Fibroblast of mammary gland (primary cell): ENCODE results near the gene GAS6.
A peak's percentile ranks its signal among the peaks of the same experiment; 100 is the strongest.
"Not testable (repeated sequence)": the region's sequence is repeated elsewhere in the genome, so short reads cannot be mapped to it uniquely, and the experiment has no call there.

Experiments
- DNase-seq: peaks from one replicate; pipeline ENCODE4 v3.0.0-alpha.2; 2010; ENCODE audit warnings: low read depth
- H3K4me3 ChIP-seq: 2 replicates; pipeline ENCODE4 v1.5.1; 2011; ENCODE audit warnings: low read depth, mild to moderate bottlenecking, low read length, moderate library complexity; ENCODE audit not compliant: control insufficient read depth
- CTCF ChIP-seq: conservative IDR thresholded peaks from 2 replicates; pipeline ENCODE4 v1.5.1; 2011; ENCODE audit warnings: low read depth, low read length, inconsistent platforms; ENCODE audit not compliant: control insufficient read depth, insufficient read depth

The GAS6 gene

GRCh38 chr13:113836768-113837559, 26.9 kb downstream of the GAS6 start:
- TF ChIP-seq CTCF: no peak
- peak overlapping the region; percentile 6 for H3K4me3 ChIP-seq
- DNase-seq: peak; percentile 98

- DNase-seq: peak; percentile 91
- no peak for TF ChIP-seq CTCF
Observed at GRCh38 chr13:113835461-113836270, 28.2 kb downstream of the GAS6 start.

GRCh38 chr13:113834496-113835200, 29.2 kb downstream of the GAS6 start:
- TF ChIP-seq CTCF: no peak
- no peak for DNase-seq
- no peak overlapping the region for H3K4me3 ChIP-seq

More at GRCh38 chr13:113835461-113836270, 28.2 kb downstream of the GAS6 start:
- no peak overlapping the region for H3K4me3 ChIP-seq

GRCh38 chr13:113834006-113834405, 29.9 kb downstream of the GAS6 start:
- H3K4me3 ChIP-seq, DNase-seq: not testable (repeated sequence)

GRCh38 chr13:113833111-113833830, 30.6 kb downstream of the GAS6 start:
- H3K4me3 ChIP-seq: no peak overlapping the region
- TF ChIP-seq CTCF: no peak
- DNase-seq: no peak

- TF ChIP-seq CTCF: no peak
- no peak for DNase-seq
- H3K4me3 ChIP-seq: no peak overlapping the region
Observed at GRCh38 chr13:113832631-113833030, 31.2 kb downstream of the GAS6 start.
